Measurements from ENCODE around the gene JPH4.

GRCh38 chr14:23568600-23569331 is 9.8 kb downstream of the JPH4 start:
- TF ChIP-seq CTCF (IDR thresholded peaks at IDR 0.05; ENCODE audit: low read length) (peak; percentile 39; the same call in 1 of the 2 replicates), EZH2 (IDR thresholded peaks at IDR 0.05; ENCODE audit: borderline replicate concordance, low read length) (no peak)
